GM18867 (cell line): ENCODE data around the gene TCF23.
A peak's percentile ranks its signal among the peaks of the same experiment; 100 is the strongest.
"Not testable (repeated sequence)": the region's sequence is repeated elsewhere in the genome, so short reads cannot be mapped to it uniquely, and the experiment has no call there.

ENCODE experiments used
- ATAC-seq: cut with Tn5 transposase; IDR thresholded peaks from one replicate; pipeline ENCODE4 v1.9.1; 2021; ENCODE audit warnings: mild to moderate bottlenecking, moderate library complexity; ENCODE audit not compliant: unreplicated experiment

Gene TCF23

DNA sequence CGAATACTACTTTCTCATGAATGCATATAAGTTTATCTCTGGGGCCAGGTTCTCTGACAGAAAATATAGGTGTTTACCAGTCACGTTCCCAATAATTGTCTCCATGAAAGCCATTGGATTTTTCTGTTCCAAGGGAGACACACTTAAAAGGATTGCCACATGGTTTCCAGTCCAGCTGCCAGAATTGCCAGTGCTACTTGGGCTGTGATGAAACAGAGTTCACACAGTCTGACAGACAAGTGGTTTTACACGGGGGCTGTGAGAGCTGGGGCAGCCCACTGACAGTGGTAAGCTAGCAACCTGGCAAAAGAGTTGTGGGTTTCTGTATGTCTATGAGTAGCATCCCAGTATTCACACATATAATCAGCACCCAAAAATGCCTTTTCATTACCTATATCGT is 35.3 kb downstream of the TCF23 start:
- ATAC-seq = no peak

DNA sequence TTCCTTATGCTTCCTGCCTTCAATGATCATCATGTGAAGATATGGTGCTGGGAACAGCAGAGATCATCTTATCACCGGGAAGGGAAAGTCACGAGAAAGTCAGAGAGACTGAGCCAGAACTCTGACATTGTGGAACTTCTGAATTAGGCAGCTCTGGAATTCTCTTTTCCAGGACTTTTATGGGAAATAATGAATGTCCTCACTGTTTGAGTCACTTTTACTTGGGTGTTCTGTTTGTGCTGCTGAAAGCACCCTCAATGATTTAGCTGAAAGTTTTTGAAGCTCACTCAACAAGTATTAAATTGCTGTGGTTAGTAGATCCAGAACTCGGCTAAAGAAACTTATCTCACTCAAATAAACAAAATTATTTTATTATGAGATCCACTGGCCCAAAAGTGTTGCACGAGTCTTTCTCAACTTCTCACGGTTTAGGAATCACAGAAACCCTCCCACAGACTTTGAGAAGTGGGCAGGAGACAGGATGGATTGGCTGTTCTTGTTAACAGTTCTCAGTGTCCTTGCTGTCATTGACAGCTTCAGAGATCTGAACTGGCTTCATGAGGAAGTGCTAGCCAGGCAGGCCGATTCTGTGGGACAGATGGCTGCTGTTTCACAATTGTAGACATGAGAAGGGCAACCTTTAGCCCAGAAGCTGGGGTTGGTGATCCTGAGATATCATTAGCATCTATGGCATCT is 36.7 kb downstream of the TCF23 start:
- no peak for ATAC-seq

DNA sequence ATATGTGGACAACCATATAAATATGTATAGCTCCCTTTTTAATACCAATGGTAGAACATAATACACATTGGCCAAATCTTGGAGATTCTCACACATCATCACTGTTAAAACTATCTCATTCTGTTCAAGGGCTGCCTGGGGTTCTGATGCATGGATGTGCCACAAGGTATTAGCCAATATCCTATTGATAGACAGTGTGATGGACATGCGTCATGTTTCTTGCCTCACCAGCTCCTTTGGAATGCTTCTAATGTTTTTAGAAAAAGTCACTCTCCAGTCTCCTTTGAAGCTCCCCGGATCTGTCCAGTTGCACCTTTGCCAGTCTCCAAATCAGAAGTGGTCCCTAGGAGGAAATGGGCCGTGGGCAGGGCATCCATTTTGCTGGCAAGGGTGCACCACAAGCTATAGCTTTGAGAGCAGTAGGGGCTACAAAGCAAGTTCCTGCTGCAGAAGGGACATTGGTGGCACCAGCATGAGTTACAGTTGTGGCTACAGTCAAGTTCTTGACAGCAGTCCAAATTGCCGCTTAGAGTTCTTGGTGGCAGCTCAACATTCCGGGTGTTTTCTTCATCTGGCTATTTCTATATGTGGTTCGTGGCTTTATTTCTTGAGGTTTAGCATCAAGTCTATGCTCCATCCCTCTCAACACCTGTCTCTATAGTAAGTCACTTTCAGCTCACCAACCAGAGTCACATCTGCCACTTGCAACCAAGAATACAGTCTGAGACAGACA is 38.0 kb downstream of the TCF23 start:
- ATAC-seq = no peak

DNA sequence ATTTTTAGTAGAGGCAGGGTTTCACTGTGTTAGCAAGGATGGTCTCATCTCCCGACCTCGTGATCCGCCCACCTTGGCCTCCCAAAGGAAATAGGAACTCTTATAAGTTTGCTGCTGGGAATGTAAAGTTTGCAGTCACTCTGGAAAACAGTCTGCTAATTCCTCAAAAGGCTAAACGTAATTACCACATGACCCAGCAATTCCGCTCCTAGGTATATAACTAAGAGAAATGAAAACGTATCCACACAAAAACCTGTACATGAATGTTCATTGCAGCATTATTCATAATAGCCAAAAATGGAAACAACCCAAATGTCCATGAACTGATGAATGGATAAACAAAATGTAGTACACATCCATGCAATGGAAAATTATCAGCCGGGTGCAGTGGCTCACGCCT is 41.2 kb downstream of the TCF23 start:
- ATAC-seq = no peak

DNA sequence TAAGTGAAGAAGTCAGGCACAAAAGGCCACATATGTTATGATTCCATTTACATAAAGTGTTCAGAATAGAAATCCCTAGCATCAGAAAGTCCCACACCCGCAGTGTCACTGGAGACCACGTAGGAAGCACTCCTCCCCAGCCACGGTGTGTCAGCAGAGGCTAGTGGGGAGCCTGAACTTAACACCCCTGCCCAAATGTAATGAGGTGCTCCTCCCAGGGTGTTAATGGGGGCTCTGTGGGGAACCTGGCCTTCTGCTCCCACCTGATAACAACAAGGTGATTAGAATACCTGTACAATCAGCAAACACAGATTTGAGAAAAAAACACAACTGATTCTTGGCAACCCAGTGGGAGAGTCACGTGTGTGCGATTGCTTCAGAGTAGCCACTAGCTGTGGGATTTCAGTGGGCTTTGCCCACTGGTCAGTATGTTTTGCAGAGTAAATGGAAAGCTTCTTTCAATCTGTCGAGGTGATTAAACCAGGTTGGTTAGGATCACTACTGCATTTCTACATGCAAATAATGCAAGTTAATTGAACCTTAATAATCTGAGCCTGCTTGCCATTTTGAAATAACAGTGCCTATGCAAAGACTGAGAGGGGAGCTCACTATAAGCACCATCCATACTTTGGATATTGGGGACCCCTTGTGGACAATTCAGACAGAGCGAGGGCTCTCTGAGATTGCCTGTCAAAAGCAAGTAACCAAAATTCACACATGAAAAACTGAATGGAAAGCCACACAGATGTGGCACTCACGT is 42.4 kb downstream of the TCF23 start:
- peak; percentile 62 for ATAC-seq

DNA sequence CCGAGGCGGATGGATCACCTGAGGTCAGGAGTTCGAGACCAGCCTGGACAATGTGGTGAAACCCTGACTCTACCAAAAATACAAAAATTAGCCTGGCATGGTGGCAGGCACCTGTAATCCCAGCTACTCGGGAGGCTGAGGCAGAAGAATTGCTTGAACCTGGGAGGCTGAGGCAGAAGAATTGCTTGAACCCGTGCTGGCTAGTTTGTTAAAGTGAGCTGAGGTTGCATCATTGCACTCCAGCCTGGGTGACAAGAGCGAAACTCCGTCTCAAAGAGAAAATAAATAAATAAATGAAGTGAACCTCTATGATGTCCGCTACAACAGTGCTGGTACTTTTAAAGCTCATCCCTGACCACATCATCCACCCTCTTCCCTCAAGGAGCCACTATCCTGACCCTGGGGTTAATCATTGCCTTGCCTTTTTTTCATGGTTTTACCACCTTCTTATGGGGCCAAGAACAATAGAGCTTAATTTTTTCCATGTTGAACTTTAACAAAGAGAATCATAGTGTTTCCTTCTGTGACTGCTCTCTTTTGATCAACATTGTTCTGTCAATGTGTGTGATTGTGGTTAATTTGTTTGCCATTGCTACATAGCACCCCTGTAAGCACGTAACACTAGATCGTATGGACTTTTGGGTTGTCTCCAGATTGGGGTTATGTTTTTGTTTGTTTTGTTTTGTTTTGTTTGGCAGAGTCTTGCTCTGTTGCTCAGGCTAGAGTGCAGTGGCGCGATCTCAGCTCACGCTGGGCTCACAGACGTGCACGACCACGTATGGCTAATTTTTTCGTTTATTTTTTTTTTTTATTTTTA is 45.9 kb downstream of the TCF23 start:
- no peak for ATAC-seq

DNA sequence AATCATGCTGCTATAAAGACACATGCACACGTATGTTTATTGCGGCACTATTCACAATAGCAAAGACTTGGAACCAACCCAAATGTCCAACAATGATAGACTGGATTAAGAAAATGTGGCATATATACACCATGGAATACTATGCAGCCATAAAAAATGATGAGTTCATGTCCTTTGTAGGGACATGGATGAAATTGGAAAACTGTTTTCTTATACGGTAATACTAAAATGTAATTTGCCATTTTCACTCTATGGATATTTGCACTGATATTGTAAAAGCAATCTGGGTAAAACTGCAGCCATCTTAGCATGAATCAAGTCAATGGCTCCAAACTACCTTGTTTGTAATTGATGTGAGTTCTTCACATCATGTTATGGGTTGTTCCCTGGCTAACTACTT is 47.0 kb downstream of the TCF23 start:
- ATAC-seq = not testable (repeated sequence)

DNA sequence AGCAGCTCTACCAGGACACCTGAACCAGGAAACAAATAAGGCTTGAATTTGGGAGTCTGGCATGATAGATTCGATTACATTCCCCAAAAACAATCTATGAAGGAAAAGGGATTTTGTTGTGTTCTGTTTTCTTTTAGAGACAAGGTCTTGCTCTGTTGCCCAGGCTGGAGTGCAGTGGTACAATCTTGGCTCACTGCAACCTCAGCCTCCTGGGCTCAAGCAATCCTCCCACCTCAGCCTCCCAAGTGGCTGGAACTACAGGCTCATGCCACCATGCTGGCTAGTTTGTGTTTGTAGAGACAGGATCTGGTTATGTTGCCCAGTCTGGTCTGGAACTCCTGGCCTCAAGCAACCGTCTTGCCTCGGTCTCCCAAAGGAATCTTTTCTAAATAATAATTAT is 49.3 kb downstream of the TCF23 start:
- ATAC-seq = not testable (repeated sequence)

DNA sequence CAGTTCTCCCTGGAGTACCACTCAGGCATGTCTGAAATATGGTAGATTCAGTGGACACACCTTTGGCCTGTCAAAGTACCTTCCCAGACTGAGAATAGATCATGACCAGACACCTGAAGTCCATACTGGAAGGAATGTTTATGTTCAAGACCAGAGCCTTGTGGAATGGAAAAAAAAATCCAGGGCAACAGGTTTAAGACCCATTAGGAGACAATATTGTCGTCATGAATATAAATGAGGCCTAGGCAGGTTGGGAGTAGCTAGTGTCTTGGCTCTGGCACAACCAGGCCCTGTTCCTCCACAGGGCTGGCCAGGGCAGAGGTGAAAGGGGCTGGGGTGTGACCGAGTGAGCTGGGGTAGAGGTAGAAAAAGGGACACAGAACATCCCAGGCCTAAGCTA is 49.8 kb downstream of the TCF23 start:
- no peak for ATAC-seq

DNA sequence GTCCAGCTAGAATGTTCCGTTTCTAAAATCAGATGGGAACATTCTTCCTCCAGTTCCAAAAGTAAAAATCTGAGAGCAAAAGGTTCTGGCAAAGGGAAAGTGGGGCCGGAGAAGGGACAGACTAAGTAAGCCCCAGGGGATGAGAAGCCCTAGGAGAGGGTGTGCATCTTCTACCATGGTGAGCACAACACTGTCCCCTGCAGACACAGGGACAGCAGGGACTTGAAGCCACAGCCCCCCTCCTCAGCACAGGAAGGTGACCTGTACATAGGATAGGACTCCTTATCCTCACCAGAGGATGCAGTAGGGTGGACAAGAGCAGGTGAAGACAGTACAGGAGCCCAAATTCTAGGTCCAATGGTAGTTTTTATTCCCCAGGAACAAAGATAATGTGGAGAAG is 50.4 kb downstream of the TCF23 start:
- ATAC-seq = no peak

DNA sequence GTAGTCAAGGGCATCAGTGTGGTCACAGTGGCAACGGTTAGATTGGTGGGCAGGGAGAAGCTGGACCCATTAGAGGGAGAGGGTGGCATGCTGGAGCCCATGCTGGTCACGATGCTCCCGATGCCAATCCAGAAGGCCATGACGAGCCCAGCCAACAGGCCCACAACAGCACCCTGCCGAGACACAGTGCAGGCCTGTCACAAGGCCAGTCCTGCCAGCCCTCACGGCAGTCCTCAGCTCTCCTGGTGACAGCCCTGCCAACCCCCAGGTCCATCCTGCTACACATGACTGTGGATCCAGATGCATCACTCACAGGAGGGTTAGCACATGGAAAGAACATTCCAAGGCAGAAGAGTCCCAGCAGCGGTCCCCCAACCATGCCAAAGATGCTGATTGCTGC is 52.9 kb downstream of the TCF23 start:
- ATAC-seq = no peak

DNA sequence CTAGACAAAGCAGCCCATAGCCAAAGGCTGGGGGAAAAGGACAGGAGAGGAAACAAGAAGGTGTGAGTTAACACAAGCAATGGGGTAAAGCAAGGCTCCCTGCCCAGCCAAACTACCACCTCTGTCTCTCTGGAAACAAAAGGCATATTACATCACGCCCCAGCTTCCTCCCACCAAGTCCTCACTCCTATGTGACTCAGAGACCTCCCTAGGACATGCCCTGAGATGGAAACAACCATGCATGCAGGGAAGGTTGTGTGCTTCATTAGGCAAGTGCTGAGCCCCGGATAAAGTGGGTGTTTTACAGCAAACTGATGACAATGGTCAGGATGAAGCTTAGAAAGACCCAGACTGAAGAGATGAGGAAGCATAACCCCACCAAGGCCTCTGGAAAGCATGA is 54.0 kb downstream of the TCF23 start:
- ATAC-seq = no peak

DNA sequence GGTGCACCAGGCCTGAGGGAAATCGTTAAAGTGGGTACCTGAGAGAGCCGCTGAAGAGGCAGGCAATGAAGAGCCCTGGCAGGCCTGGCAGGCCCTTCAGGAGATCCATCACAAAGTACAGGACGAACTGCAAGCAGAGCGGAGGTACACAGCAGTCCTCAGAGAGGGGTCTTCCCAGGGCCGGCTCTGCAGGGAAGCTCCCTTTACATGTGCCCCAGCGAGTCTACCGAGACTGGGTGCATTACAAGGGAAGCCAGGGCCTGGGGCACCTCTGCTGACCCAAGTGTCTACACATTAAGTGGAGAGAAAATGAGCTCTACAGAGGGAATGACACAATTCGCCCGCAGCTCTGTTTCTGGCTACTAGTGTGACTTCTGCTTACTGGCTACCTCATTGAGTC is 54.9 kb downstream of the TCF23 start:
- ATAC-seq = no peak

DNA sequence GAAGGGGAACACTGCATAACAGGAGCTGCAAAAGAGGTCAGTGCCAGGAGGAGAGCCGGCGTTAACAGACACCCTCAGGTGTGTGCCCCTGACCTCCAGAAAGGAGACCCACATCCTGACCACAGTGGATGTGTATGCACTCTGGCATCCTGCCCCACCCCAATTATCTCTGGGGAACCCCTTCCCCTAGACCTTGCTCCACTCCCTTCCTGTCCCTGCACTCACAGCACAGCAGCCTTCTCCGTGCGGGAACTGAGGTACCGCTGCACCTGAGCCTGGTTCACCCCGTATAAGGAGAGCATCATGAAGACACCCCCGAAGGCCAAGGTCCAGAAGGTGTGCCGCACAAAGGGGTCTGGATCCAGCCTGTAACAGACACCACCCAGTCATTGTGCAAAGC is 55.8 kb downstream of the TCF23 start:
- ATAC-seq = no peak

DNA sequence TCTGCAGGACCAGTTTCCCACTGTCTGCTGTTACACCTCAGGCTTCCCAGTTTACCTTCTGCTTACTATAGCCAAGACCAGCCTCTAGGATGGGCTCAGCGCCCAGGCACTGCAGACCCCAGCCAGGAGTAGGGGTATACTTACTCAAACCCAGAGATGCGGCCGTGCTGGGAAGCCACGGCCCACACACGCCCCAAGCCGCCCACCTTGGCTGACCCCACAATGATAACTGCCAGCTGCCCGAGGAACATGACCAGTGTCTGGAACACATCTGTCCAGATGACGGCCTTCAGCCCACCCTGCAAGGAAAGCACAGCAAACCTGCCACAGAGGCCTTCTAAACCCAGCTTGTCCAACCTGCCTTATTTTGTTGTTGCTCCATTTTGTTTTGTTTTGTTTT is 56.4 kb downstream of the TCF23 start:
- ATAC-seq = no peak

DNA sequence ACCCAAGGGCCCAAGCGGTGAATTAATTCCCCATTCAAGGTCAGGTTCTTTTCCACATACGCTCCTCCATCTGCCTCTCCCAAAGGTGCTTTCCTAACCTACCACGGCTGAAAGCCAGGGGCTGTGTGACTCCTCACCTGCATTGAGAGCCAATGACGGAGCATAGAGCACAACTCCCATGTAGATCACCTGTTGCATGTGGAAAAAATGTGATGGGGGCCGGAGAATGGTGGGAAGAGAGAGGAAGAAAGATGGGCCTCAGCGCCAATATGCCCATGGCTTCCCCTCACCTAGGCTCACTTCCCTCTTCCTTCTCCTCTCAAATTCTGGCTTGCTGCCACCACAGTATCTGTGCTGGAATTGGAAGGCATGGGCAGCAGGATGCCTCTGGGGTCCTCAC is 57.5 kb downstream of the TCF23 start:
- no peak for ATAC-seq
